ENCODE measurements around the gene MEF2C.

MEF2C gene

DNA sequence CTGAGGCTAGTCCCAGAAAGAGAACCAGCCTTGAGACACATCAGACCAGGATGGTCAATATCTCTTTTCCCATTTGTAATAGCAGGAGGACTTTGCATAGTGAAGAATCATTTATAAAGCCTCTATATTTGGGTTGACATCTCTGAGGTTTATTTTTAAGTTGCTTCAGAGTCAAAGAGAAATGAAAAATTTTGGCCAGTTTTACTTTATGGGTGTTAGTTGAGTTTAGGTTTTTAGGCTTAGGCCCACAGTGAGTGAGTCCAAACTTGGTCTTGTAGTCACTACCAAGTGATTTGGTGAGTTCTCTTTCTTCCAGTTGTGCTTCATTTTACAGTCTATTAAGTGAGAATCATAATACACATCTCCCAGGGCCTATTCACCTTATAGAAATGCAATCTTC, 5.3 kb upstream of the MEF2C start:
- DNase-seq (ENCODE audit: low read depth) = no peak

- DNase-seq (ENCODE audit: low read depth) = no peak
Measured at GRCh38 chr5:88887342-88887741, 4.4 kb upstream of the MEF2C start.

GRCh38 chr5:88886746-88887341, 3.9 kb upstream of the MEF2C start:
- DNase-seq (ENCODE audit: low read depth) = no peak

GRCh38 chr5:88886252-88886651, 3.3 kb upstream of the MEF2C start:
- DNase-seq (ENCODE audit: low read depth) = no peak

- no peak for DNase-seq (ENCODE audit: low read depth)
Measured at GRCh38 chr5:88885002-88885401, 2.0 kb upstream of the MEF2C start.

GRCh38 chr5:88884608-88884877, 1.6 kb upstream of the MEF2C start:
- no peak for DNase-seq (ENCODE audit: low read depth)

DNA sequence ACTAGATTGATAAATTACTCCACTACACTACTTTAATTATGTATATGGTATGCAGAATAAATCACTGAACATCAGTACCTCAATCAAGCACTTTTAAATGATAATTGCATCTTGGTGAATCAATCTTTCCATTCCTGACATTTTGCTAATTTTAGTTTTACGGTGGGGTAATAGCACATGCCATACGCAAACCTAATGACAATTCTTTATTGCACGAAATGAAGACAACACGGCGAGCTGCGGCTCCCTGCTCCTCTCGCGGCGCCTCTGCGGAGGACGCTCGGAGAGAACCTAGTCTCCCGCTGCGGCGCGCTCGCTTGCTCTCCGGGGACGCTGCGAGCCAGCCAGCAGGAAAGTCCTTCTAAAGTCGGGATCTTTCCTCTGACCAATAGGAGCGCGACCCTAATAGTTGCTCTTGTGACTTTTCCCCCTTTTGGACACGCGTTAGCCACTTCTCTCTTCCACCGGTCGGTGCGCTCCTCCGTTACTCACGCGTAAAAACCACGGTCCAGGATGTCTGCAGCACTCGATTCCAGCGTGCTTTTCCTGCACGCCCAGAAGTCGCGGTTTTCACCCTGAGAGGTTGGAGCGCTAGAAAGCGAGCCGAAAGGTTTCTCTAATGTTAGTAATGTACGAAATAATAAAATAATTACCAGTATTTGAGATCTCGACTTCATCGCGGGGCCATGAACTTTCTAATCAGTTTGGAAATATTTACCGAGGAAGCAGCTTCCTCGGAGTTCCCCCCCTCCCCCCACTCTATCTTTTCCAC, 1.0 kb upstream of the MEF2C start:
- DNase-seq (ENCODE audit: low read depth) = no peak

- DNase-seq (ENCODE audit: low read depth) = no peak
Measured at GRCh38 chr5:88882276-88883038, 527 bp downstream of the MEF2C start.

DNA sequence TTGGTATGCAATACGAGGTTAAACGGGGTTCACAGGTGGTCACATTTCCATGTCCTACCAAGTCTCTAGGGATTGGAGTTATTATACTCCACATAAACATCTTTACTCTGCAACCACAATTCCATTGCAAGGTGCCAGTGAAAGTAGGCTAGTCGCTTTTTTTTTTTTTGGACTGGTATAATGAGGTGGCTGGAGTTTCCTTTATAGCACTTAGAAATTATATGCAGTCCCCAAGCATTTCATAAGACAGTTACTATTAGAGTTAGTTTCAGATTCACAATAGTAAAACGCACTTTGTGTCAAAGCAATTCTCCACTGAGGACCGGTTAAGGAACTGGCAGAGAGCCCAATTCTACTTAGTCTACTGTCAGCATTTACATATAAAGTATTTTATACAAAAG, 1.4 kb downstream of the MEF2C start:
- DNase-seq (ENCODE audit: low read depth) = no peak

GRCh38 chr5:88880201-88880600, 2.8 kb downstream of the MEF2C start:
- DNase-seq (ENCODE audit: low read depth) = no peak

DNA sequence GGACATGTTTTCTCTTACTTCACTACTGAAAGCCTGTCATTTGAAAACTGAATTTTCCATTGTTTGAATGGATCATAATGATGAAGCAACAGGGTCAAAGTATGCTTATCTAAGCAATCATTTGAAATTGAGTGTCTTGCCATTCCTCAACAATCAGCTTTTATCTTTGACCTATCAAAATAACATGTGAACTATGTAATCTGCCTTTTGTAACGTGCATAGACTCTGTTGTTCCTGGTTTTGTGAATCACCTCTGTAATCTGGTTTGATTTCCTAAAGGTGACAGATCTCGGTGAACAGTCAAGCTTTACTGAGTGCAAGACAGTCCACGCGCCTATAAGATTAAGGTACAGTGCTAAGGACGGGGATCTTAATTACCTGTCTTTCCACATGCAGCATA, 3.3 kb downstream of the MEF2C start:
- DNase-seq (ENCODE audit: low read depth) = no peak

GRCh38 chr5:88878976-88879375, 4.0 kb downstream of the MEF2C start:
- no peak for DNase-seq (ENCODE audit: low read depth)

GRCh38 chr5:88877826-88878225, 5.2 kb downstream of the MEF2C start:
- no peak for DNase-seq (ENCODE audit: low read depth)

GRCh38 chr5:88876714-88877113, 6.3 kb downstream of the MEF2C start:
- DNase-seq (ENCODE audit: low read depth) = no peak

GRCh38 chr5:88875341-88876234, 7.4 kb downstream of the MEF2C start:
- no peak for DNase-seq (ENCODE audit: low read depth)

- DNase-seq (ENCODE audit: low read depth) = no peak
Measured at GRCh38 chr5:88873447-88873846, 9.5 kb downstream of the MEF2C start.

DNA sequence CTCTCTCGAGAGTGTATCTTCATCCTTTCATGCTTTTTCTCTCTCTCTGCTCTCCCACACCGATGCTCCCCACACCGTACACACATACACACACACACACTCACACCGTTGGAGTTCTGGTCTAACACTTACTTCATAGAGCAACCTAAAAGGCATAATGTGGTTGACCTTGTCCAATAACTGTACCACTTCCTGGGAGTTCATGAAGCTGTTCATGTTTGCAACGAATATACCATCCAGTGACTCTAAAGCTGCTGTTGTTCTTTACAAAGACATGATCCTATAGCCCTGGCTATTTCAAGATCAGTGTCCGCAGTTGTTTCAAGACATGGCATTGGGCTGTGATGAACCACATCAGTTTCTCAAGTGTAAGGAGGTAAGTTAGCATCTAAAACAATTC, 10.0 kb downstream of the MEF2C start:
- DNase-seq (ENCODE audit: low read depth) = no peak

GRCh38 chr5:88870285-88870684, 12.7 kb downstream of the MEF2C start:
- no peak for DNase-seq (ENCODE audit: low read depth)

DNA sequence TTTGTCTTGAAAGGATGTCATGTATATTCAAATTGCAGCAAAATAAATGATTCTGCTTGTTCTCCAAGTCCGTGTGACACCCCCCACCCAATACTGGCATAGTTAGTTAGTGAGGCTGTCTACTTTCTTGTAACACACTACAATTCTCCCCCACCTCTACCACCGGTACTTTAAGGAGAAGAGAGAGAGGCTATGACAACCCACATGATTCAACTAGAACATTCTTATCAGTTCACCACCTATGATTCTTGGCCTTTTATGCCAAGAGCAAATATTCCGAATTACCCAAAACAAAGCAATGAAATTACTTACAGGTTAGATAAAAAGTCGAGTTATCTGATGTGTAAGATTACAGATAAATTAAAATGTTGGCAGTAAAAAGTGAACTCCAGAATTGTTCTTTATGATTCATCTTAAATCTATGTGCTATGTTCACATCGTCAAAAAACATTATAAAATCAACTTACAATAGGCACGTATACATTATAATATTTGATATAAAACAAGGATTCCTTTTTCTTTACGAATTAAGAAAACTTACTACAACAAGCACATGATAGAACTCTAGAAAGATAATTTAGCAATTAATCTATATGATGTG, 14.4 kb downstream of the MEF2C start:
- no peak for DNase-seq (ENCODE audit: low read depth)

DNA sequence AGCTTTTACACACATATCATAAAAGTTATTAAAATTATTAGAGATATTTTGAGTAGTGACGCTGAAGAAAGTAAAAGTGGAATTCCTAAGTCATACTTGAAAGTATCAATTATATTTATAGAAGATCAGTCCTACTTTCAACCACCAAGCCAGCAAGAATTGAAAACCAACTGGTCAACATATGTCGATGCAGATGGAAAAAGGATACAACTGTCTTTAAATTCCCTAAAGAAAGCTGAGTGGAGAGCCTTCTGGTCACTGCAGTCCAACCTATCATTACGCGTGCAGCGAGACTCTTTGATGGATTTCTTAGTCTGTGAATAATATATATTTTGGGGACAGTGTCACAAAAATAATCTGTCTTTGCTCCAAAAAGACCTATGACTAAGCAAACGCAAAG, 15.3 kb downstream of the MEF2C start:
- DNase-seq (ENCODE audit: low read depth) = no peak

GRCh38 chr5:88863523-88863922, 19.5 kb downstream of the MEF2C start:
- no peak for DNase-seq (ENCODE audit: low read depth)

- no peak for DNase-seq (ENCODE audit: low read depth)
Measured at GRCh38 chr5:88862547-88863175, 20.3 kb downstream of the MEF2C start.
